ENCODE data around the gene ELMOD1.

GRCh38 chr11:107587306-107587979, 3.5 kb upstream of the ELMOD1 start:
- TF ChIP-seq CTCF (IDR thresholded peaks at IDR 0.05) (no peak), EZH2 (IDR thresholded peaks at IDR 0.05; ENCODE audit: borderline replicate concordance, insufficient read depth, low read depth, low read length, poor library complexity, severe bottlenecking) (no peak)
